K562 (cell line): Measurements from ENCODE around the gene TSPAN12. TPM values are rescaled to one million over a fixed set of nuclear protein-coding genes. Genes with fewer than 3 reads are reported as not detected.

Source experiments
- CXXC5 ChIP-seq: fragments of 250-450 bp; sonication (Bioruptor Pico); IDR thresholded peaks from 2 replicates; pipeline ENCODE4 v1.8.0; 2022; ENCODE audit warnings: inconsistent platforms, mild to moderate bottlenecking, moderate library complexity
- DEAF1 ChIP-seq: fragments of 450-650 bp; formaldehyde crosslinking; IDR thresholded peaks from 2 replicates; pipeline ENCODE4 v1.4.0; 2020; ENCODE audit warnings: mild to moderate bottlenecking, moderate library complexity
- ETV5 ChIP-seq: sonication (generic); formaldehyde crosslinking; IDR thresholded peaks from 2 replicates; pipeline ENCODE4 v1.4.0; 2020; ENCODE audit warnings: low read depth, mild to moderate bottlenecking, missing genetic modification reagents
- MNT ChIP-seq, 2 experiments: fragments of 450-650 bp; conservative IDR thresholded peaks; 2 replicates each; pipeline ENCODE4 v1.6.1; 2017; ENCODE audit warnings: mild to moderate bottlenecking in 2 of 2, moderate library complexity in 2 of 2
- RCOR1 ChIP-seq, 2 experiments: IDR thresholded peaks; 2 replicates each; pipeline ENCODE4 v1.6.1; 2012; ENCODE audit warnings: low read depth in 2 of 2, low read length in 2 of 2, borderline replicate concordance in 1 of 2, improper control_type of control experiment in 1 of 2
- SREBF1 ChIP-seq: fragments of 150-350 bp; IDR thresholded peaks from 2 replicates; pipeline ENCODE4 v1.6.1; 2014; ENCODE audit warnings: antibody characterized with exemption, low read depth, low read length, borderline replicate concordance
- SRF ChIP-seq, 2 experiments: fragments of 250-450, 450-650 bp in 1 of 2; sonication (Bioruptor Pico) in 1 of 2; sonication (generic) in 1 of 2; formaldehyde crosslinking; IDR thresholded peaks; 2 replicates each; pipeline versions ENCODE4 v1.5.0 to v1.5.1; 2020 to 2022; ENCODE audit warnings: mild to moderate bottlenecking in 1 of 2, missing genetic modification reagents in 1 of 2
- ZFP91 ChIP-seq: sonication (generic); formaldehyde crosslinking; IDR thresholded peaks from 2 replicates; pipeline ENCODE4 v1.8.0; 2022; ENCODE audit warnings: mild to moderate bottlenecking, missing genetic modification reagents
- polyA plus RNA-seq, 8 experiments: library from polyadenylated mRNA; depleted of rRNA in 4 of 8; stranded (reverse) in 5 of 8; unstranded in 3 of 8; fragments of >200 nt; fragmentation: Nextera tagmentation in 2 of 8; fragmentation: Illumina TruSeq in 1 of 8; extraction: Ambion mirVana in 2 of 8; extraction: Trizol in 1 of 8; gene quantifications; 2 replicates each; pipeline versions ENCODE4 v1.2.1 to v1.2.3, GENCODE V29; 2011 to 2014; ENCODE audit warnings: inconsistent platforms in 1 of 8, missing spikeins in 1 of 8
- total RNA-seq, 7 experiments: library from RNA; depleted of rRNA in 6 of 7; stranded (reverse); fragments of >200 nt in 6 of 7; fragmentation: Illumina TruSeq in 2 of 7; extraction: Trizol in 2 of 7; gene quantifications; 2 replicates each; pipeline versions ENCODE4 v1.2.1 to v1.2.3, GENCODE V29; 2011 to 2021; ENCODE audit warnings: low replicate concordance in 1 of 7

The TSPAN12 gene
- total and polyA plus RNA-seq, 9 of the 15 experiments (the other 6 are each of a cell fraction or from before 2014, with no cell fraction given): 0.13 to 1.7 (median 0.35) TPM; not detected in 1

GRCh38 chr7:120792091-120792860, 65.7 kb downstream of the TSPAN12 start (continued):
- TF ChIP-seq RCOR1 (IDR thresholded peaks at IDR 0.05; ENCODE audit: borderline replicate concordance in 1 of 2, low read depth in 2 of 2, low read length in 2 of 2) (peak in 1 of 2 experiments; percentile 61; a peak in 1 of 4 replicates), CXXC5 (CRISPR knock-in tag) (no peak), SREBF1 (no peak), ETV5 (0 out of 2 replicates have a peak, but pooled peaks have one; percentile 13), ZFP91 (CRISPR knock-in tag) (peak; percentile 64; the same call in 1 of the 2 replicates), DEAF1 (peak; percentile 60), MNT (conservative IDR thresholded peaks at IDR 0.05) (no peak), SRF (CRISPR knock-in tag; IDR thresholded peaks at IDR 0.05) (0 out of 4 replicates have a peak, but pooled peaks of 1 of the 2 experiments have one; percentile 16)
